ENCODE data around the gene SEC16B.

- TF ChIP-seq CTCF (IDR thresholded peaks at IDR 0.05; ENCODE audit: low read depth, low read length, poor library complexity, severe bottlenecking) = no peak
- TF ChIP-seq EZH2phosphoT487 (IDR thresholded peaks at IDR 0.05; ENCODE audit: borderline replicate concordance, low read length) = no peak
Measured at GRCh38 chr1:177966199-177966598, 3.7 kb downstream of the SEC16B start.

Data from DOHH2 (cell line).